ENCODE data around the gene TDP2.
"Not testable (repeated sequence)": the region's sequence is repeated elsewhere in the genome, so short reads cannot be mapped to it uniquely, and the experiment has no call there.

Gene TDP2

GRCh38 chr6:24680582-24680981 is 13.9 kb upstream of the TDP2 start:
- DNase-seq (ENCODE audit: low spot score): no peak

GRCh38 chr6:24678792-24679352 is 12.2 kb upstream of the TDP2 start:
- DNase-seq (ENCODE audit: low spot score): not testable (repeated sequence)

- no peak for DNase-seq (ENCODE audit: low spot score)
These were observed 6.9 kb upstream of the TDP2 start for GRCh38 chr6:24673625-24674024.

- no peak for DNase-seq (ENCODE audit: low spot score)
These were observed 6.0 kb upstream of the TDP2 start for GRCh38 chr6:24672620-24673182.

GRCh38 chr6:24671077-24671476 is 4.4 kb upstream of the TDP2 start:
- DNase-seq (ENCODE audit: low spot score): not testable (repeated sequence)

GRCh38 chr6:24670492-24670891 is 3.8 kb upstream of the TDP2 start:
- DNase-seq (ENCODE audit: low spot score): not testable (repeated sequence)

- DNase-seq (ENCODE audit: low spot score): no peak
These were observed 2.3 kb upstream of the TDP2 start for GRCh38 chr6:24668997-24669361.

GRCh38 chr6:24668066-24668996 is 1.6 kb upstream of the TDP2 start:
- DNase-seq (ENCODE audit: low spot score): not testable (repeated sequence)

GRCh38 chr6:24667378-24667803 is 692 bp upstream of the TDP2 start:
- peak; percentile 32 for DNase-seq (ENCODE audit: low spot score)

GRCh38 chr6:24666097-24666640 is 530 bp downstream of the TDP2 start:
- no peak for DNase-seq (ENCODE audit: low spot score)

GRCh38 chr6:24664046-24664987 is 2.4 kb downstream of the TDP2 start:
- DNase-seq (ENCODE audit: low spot score): no peak

GRCh38 chr6:24663189-24663588 is 3.5 kb downstream of the TDP2 start:
- no peak for DNase-seq (ENCODE audit: low spot score)

- no peak for DNase-seq (ENCODE audit: low spot score)
These were observed 4.5 kb downstream of the TDP2 start for GRCh38 chr6:24662236-24662635.

- DNase-seq (ENCODE audit: low spot score): not testable (repeated sequence)
These were observed 4.9 kb downstream of the TDP2 start for GRCh38 chr6:24661759-24662158.

- no peak for DNase-seq (ENCODE audit: low spot score)
These were observed 6.6 kb downstream of the TDP2 start for GRCh38 chr6:24660105-24660504.

GRCh38 chr6:24659561-24659960 is 7.1 kb downstream of the TDP2 start:
- no peak for DNase-seq (ENCODE audit: low spot score)

GRCh38 chr6:24658573-24659560 is 7.8 kb downstream of the TDP2 start:
- no peak for DNase-seq (ENCODE audit: low spot score)

GRCh38 chr6:24655215-24655614 is 11.5 kb downstream of the TDP2 start:
- no peak for DNase-seq (ENCODE audit: low spot score)

GRCh38 chr6:24650365-24650764 is 16.3 kb downstream of the TDP2 start:
- no peak for DNase-seq (ENCODE audit: low spot score)

- DNase-seq (ENCODE audit: low spot score): no peak
These were observed 17.0 kb downstream of the TDP2 start for GRCh38 chr6:24649691-24650090.
